Right renal pelvis (tissue), 4 donors: Measurements from ENCODE around the gene D2HGDH. TPM values are rescaled to one million over a fixed set of nuclear protein-coding genes. Genes with fewer than 3 reads are reported as not detected.
"Not testable (repeated sequence)": the region's sequence is repeated elsewhere in the genome, so short reads cannot be mapped to it uniquely, and the experiment has no call there.

ENCODE experiments used
- DNase-seq, 4 donors: peaks; one replicate each; pipeline ENCODE4 v3.0.0-alpha.2; 2013; ENCODE audit warnings: low read depth in 4 of 4, low spot score in 3 of 4, missing footprints in 1 of 4
- polyA plus RNA-seq, 4 donors: library from polyadenylated mRNA; unstranded; fragments of 120-200 nt; gene quantifications; one replicate each; pipeline ENCODE4 v1.2.1, GENCODE V29; 2013; ENCODE audit not compliant: insufficient read length in 4 of 4

Gene D2HGDH
- polyA plus RNA-seq, 4 donors: 31.8 to 48.5 (median 38.0) TPM

- DNase-seq: peak in 3 of 4 donors; percentile 41 to 50 (median 43)
Observed at GRCh38 chr2:241803387-241804325, 69.2 kb downstream of the D2HGDH start.

- DNase-seq: no peak
Observed at GRCh38 chr2:241804326-241805229, 70.1 kb downstream of the D2HGDH start.

GRCh38 chr2:241806217-241806616 is 71.8 kb downstream of the D2HGDH start:
- not testable (repeated sequence) for DNase-seq

- no peak for DNase-seq
Observed at GRCh38 chr2:241808051-241808720, 73.8 kb downstream of the D2HGDH start.

- no peak for DNase-seq
Observed at GRCh38 chr2:241808721-241809382, 74.4 kb downstream of the D2HGDH start, which contains the start of gene NEU4. TSS of gene NEU4 (plus strand) at chr2:241809193. CDS start at chr2:241814485, 5,292 bp downstream.

GRCh38 chr2:241809383-241810306 is 75.2 kb downstream of the D2HGDH start:
- no peak for DNase-seq

GRCh38 chr2:241810307-241811200 is 76.1 kb downstream of the D2HGDH start:
- DNase-seq: no peak

- DNase-seq: no peak
Observed at GRCh38 chr2:241811201-241811951, 76.9 kb downstream of the D2HGDH start.

- no peak for DNase-seq
Observed at GRCh38 chr2:241811952-241812729, 77.7 kb downstream of the D2HGDH start.

- DNase-seq: no peak
Observed at GRCh38 chr2:241812730-241813643, 78.6 kb downstream of the D2HGDH start.

- no peak for DNase-seq
Observed at GRCh38 chr2:241813644-241814392, 79.4 kb downstream of the D2HGDH start.

GRCh38 chr2:241814393-241814642 is 79.9 kb downstream of the D2HGDH start:
- no peak for DNase-seq

GRCh38 chr2:241814643-241815476 is 80.4 kb downstream of the D2HGDH start:
- DNase-seq: no peak
